ENCODE results near the gene LHX8.
"Not testable (repeated sequence)": the region's sequence is repeated elsewhere in the genome, so short reads cannot be mapped to it uniquely, and the experiment has no call there.

Gene LHX8

DNA sequence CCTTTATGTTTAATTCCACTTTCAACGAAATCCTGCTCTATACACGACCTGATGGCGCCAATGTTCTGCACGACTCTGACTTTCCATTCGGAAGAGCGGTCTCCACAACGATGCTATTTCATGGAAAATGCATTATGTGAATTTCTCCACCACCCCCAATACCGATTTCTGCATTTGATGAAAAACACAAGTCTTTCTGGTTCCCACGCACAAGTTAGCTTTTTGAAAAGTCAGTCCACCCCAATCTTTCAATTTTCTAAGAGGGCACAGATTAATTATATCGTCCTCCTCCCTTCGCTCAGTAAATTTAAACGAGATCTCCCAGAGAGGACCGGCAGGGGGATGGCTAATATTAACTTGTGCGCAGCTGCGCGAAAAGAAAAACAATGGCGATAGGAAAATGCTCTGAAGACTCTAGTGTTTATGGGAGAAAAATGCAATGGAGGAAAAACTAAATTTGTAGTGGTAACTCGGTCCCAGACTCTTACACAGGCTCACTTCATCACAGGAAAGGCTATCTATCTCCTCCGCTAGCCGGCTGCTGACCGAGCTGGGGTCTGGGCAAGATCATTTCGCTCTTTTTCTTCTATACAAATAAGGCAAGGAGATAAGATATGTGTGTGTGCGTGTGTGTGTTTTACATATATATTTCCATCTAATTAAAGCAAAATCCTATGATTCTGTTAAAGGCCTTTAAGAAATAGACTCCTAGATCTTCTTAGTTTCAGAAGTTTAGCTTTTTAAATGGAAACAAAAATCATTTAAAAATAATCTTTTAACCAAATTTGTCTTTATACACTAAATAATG is 1.2 kb upstream of the LHX8 start:
- no peak for DNase-seq (ENCODE audit: low read depth in 3 of 3)

DNA sequence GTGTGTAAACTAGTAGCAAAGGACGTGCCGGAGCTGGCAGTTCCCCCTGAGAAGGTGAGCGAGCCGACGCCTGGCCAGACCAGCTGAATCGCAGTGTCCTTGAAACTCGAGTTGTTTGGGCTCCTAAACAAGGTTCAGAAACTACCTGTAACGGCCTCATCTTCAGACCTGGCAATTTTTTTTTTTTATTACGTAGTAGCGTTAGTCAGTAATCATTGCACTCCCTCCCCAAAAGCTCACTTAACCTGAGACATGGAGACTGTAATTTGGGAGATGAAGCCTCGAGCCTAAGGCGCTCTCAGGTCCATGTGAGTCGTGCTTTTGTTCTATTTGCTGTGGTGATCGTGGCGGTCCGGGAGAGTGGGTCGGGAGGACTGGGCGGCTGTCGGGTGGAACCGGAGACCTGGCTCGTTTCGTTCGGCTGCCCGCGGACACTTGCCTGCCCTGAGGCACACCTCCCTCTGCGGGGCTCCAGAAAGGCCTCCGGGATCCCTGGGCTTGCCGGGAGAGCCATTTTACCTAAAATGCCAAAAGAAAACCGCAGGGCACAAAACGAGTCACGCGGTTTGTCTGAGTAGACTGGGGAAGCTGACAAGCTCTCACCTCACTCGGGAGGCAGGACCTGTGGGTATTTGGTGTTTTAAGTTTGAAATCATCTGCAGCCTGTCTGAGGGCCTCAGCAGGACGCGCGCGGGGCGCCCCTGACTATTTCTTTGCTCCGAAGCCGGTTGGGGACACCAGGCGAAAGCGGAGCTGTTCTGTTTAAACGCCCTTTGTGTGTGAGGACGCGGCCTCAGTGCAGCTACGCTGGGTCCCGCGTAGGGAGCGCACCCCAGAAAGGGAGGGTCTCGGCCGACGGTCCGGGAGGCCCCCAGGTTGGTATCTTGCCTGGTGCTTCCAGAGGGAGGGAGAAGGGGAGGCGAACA is 722 bp downstream of the LHX8 start:
- no peak for DNase-seq (ENCODE audit: low read depth in 3 of 3)

DNA sequence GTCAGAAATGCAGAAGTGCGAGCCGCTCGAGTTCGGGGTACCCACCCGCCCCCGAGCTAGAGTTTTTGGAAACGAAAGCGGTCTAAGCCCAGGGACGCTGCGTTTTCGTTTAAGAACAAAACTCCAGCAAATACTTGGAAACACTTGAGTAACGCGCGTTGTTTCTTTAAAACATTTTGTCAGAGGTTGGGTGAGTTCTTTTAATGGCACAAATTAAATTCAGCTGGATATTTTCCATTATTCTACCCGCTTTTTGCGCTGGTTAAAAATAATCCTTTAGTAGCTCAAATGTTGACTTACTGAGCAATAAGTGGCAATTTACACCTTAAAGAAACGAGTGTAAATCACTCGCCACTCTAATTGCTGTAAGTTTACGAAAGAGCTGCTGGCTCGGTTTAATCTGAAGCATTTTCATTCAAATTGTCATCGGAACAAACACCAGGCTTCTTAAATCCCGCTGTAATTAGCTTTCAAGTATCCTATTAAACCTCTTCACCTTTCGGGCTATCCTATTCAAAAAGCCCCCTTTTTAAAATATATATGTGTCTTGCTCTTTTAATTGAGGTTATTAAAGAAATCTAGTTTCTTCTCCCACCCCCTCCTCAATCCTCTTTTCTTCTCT is 1.5 kb downstream of the LHX8 start:
- DNase-seq (ENCODE audit: low read depth in 3 of 3): no peak

DNA sequence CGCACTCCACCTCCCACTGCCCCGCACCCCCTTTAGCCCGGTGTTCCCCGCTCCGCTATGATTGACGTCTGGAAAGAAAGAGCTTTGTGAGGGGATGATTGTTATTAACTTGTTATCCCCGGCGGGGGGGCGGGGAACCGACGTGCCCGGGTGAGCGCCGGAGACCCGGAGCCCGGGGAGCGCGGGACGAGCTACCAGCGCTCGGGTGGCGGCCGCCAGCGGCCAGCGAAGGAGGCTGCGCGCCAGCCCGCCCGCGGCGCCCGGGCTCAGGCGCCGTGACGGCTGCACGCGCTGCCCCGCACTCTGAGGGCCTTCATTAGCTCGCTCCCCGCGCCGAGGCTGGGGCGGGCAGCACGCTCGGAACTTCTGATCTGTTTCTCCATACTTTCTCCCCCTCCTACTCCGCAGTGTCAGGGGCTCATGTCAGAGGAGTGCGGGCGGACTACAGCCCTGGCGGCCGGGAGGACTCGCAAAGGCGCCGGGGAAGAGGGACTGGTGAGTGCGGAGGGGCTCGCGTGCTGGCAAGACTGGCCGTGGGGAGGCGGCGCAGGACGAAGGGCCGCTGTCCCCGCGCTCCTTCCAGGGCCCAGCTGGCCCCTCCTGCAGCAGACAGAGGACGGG is 2.1 kb downstream of the LHX8 start:
- DNase-seq (ENCODE audit: low read depth in 3 of 3): no peak

- no peak for DNase-seq (ENCODE audit: low read depth in 3 of 3)
Observed at GRCh38 chr1:75136921-75137641, 2.9 kb downstream of the LHX8 start.

DNA sequence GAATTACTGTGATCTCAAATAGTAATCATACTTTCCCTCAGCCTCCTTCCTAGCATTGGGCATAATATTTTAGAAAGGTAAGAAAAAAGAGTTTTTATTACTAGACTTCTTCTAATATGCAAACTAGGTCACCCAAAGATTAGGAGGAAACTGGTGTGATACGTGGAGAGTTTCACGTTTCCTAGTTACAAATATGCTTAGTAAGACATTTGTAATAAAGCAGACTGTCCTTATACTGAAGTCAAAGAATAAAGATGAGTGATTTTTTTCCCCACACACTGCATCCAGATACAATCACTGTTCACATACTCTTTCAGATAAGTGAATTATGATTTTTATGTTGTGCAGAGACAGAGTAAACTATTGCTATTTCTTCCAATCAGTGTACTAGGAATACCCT is 17.9 kb downstream of the LHX8 start:
- DNase-seq (ENCODE audit: low read depth in 3 of 3): no peak

- no peak for DNase-seq (ENCODE audit: low read depth in 3 of 3)
Observed at GRCh38 chr1:75159154-75159553, 25.0 kb downstream of the LHX8 start.

DNA sequence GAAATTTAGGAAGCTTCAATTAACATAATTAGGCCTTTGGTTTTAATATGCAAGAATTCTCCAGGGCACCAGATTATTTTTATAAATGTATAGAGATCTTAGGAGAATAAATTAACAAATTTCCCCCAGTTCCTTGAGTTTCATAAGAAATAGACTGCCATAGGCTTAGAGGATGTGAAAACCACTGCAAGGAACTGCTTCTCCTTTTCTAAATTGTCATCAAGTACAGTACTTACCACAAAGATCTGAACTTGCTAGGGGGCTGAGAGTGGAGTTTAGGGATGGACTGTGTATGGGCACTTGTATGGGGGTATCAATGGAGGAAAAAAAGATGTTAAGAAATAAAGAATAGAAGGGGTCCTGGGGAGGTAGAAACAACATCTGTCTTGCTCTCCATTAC is 31.1 kb downstream of the LHX8 start:
- DNase-seq (ENCODE audit: low read depth in 3 of 3): no peak

- no peak for DNase-seq (ENCODE audit: low read depth in 3 of 3)
Observed at GRCh38 chr1:75166821-75167220, 32.6 kb downstream of the LHX8 start.

- DNase-seq (ENCODE audit: low read depth in 3 of 3): no peak
Observed at GRCh38 chr1:75170011-75170410, 35.8 kb downstream of the LHX8 start.

DNA sequence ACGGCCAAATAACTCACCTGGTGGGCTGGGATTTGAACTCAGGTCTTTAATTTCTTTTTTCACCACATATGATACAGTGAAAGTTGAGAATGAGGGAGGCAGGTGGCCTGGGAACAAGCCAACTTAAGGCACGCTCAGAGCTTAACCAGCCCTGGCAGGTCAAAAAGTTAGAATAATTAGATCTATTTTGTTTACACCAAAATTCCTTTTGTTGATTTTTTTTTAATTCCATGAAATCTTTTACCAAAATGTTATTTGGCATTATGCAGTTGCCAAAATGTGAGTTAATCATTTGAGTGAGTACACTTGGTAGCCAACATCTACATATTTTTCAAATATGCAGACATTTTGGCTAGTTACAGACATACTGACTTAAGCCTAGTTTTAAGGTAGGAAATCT is 36.8 kb downstream of the LHX8 start:
- no peak for DNase-seq (ENCODE audit: low read depth in 3 of 3)

DNA sequence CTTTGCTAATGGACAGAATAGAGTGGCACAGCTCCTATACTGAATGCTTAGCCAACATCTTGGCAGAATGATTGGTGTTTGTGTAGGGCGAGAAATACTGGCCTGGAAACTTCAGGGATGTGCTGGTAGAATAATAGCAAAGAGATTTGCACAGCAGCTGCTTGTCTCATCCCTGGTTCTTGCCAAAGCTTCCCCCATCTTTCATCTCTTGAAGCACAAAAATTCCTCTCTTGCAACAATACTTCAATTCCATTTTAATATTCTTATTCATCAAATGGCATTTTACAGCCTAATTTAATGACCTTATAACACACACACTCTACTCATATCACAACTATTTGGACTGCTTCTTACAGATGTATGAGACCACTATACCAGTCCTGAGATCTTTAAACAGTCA is 37.7 kb downstream of the LHX8 start:
- DNase-seq (ENCODE audit: low read depth in 3 of 3): no peak

GRCh38 chr1:75172556-75172955 is 38.4 kb downstream of the LHX8 start:
- DNase-seq (ENCODE audit: low read depth in 3 of 3): no peak

DNA sequence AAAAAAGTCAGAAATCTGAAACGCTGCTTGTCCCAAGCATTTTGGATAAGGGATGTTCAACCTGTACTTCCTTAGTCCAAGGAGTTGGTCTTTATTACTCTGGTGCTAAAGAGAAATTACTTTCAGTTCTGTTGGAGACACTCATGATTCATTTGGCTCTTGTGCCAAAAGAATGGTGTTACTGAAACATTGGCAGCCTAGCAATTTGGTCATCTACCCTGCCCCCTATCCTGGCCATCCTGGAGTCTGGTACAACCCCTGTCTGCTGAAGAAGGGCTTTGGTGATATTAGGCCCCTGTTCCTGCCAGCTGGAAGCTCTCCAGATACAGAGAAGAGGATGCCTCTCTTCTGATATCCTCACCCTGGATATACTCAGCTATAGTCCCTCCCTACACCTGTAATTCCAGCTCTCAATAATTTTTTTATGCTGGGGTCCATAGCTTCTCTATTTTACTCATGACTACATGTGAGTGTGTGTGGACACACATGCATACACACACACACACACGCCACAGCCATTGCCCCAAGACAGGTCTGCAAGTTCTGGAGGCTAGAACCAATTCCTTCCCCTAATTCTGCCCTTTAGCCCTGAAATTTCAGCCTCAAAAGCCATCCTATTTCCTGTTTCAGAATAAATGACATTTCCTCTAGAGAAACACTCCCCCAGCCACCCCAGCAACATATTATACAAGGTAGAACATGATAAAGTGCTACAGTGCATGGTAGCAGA is 40.0 kb downstream of the LHX8 start:
- no peak for DNase-seq (ENCODE audit: low read depth in 3 of 3)

DNA sequence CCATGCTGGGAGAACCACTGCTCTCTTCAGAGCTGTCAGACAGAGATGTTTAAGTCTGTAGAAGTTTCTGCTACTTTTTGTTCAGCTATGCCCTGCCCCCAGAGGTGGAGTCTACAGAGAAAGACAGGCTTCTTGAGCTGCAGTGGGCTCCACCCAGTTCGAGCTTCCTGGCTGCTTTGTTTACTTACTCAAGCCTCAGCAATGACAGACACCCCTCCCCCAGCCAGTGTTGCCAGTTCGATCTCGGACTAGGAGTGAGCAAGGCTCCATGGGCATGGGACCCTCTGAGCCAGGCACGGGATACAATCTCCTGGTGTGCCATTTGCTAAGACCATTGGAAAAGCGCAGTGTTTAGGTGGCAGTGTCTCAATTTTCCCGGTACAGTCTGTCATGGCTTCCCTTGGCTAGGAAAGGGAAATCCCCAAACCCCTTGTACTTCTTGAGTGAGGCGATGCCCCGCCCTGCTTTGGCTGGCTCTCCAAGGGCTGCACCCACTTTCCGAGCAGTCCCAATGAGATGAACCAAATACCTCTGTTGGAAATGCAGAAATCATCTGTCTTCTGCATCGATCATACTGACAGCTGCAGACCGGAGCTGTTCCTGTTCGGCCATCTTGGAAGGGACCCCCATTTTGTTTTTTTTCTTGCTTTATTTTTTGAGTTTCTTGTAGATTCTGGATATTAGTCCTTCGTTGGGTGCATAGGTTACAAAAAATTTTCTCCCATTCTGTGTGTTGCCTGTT is 47.2 kb downstream of the LHX8 start:
- not testable (repeated sequence) for DNase-seq (ENCODE audit: low read depth in 3 of 3)

DNA sequence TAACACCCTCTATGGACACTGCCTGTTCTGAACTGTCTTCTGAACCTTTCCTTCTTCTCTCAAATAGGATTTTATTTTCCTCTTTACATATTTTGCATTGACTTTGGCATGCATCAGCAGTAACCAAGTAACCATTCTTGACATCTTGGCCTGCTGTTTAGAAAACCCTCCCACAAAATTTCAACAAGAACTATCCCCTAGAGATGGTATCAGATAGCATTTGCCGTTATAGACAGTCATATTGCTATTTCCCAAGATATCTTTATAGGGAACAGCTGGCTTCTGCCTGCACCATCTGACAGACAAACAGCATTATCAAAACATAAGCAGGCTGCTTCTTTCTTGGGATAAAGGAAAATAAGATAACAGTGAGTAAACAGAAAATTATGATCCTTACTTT is 54.7 kb downstream of the LHX8 start:
- DNase-seq (ENCODE audit: low read depth in 3 of 3): no peak

GRCh38 chr1:75198163-75198562 is 64.0 kb downstream of the LHX8 start:
- no peak for DNase-seq (ENCODE audit: low read depth in 3 of 3)

GRCh38 chr1:75198761-75199160 is 64.6 kb downstream of the LHX8 start:
- DNase-seq (ENCODE audit: low read depth in 3 of 3): no peak

DNA sequence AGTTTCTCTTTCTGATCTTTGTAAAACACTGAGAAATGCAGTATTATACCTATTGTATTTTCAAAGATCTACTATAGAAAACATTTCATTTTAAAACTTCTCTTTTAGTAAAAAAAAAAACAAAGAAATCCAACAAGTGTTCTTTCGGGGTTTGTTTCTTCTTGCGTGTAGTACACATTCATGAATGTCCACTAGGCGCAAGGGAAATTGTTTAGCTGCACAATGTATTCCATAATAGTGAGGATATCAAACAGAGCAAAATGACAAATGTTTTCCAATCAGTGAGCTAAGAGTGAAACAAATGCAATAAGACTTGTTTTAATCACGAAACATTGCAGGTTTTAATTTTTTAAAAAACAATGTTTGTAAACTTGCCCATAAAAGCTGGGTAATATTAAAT is 68.6 kb downstream of the LHX8 start:
- no peak for DNase-seq (ENCODE audit: low read depth in 3 of 3)

Measured in stimulated activated CD4-positive, alpha-beta T cell treated with anti-CD3 and anti-CD28 coated beads, TNF-alpha, amount 100 ng/mL, for 4 hours (primary cell).